Tibial nerve (tissue), 4 donors: Measurements from ENCODE around the gene SSTR4. TPM values are rescaled to one million over a fixed set of nuclear protein-coding genes. Genes with fewer than 3 reads are reported as not detected.
"Not testable (repeated sequence)": the region's sequence is repeated elsewhere in the genome, so short reads cannot be mapped to it uniquely, and the experiment has no call there.

ENCODE experiments used
- DNase-seq, 2 donors: peaks; one replicate each; pipeline ENCODE4 v3.0.0-alpha.2; 2019; ENCODE audit warnings: low spot score in 2 of 2
- H3K27ac ChIP-seq, 4 donors: fragments of 200-600 bp; sonication (generic) in 3 of 4; one replicate each; pipeline ENCODE4 v1.5.1; 2017 to 2019; ENCODE audit warnings: mild to moderate bottlenecking in 1 of 4
- H3K27me3 ChIP-seq, 2 donors: fragments of 200-600 bp; sonication (generic) in 1 of 2; one replicate each; pipeline versions ENCODE4 v1.5.1 to v1.6.0; 2017 to 2019
- H3K36me3 ChIP-seq, 3 donors: fragments of 200-600 bp; sonication (generic); one replicate each; pipeline ENCODE4 v1.5.1; 2018 to 2019
- H3K4me1 ChIP-seq, 4 donors: fragments of 200-600 bp; sonication (generic) in 3 of 4; one replicate each; pipeline ENCODE4 v1.5.1; 2017 to 2019
- H3K4me3 ChIP-seq, 4 donors: fragments of 200-600 bp; sonication (generic) in 3 of 4; one replicate each; pipeline ENCODE4 v1.5.1; 2017 to 2019; ENCODE audit warnings: mild to moderate bottlenecking in 1 of 4, moderate library complexity in 1 of 4
- H3K9me3 ChIP-seq, 4 donors: fragments of 200-600 bp; sonication (generic) in 3 of 4; one replicate each; pipeline ENCODE4 v1.5.1; 2017 to 2019
- EP300 ChIP-seq, 2 donors: sonication (generic); formaldehyde crosslinking; IDR thresholded peaks; one replicate each; pipeline ENCODE4 v1.6.1; 2017; ENCODE audit warnings: antibody characterized with exemption in 2 of 2, mild to moderate bottlenecking in 1 of 2
- POLR2A ChIP-seq, 2 donors: fragments of 450-650 bp; IDR thresholded peaks; one replicate each; pipeline ENCODE4 v1.6.1; 2017; ENCODE audit warnings: antibody characterized with exemption in 2 of 2, mild to moderate bottlenecking in 2 of 2, moderate library complexity in 2 of 2
- WGBS, 2 donors: methylation state at CpG; one replicate each; pipeline ENCODE4 v1.1.5; 2018; 5-methylcytosine and 5-hydroxymethylcytosine counted together
- total RNA-seq, 4 donors: library from RNA; depleted of rRNA; stranded (reverse); fragments of >200 nt; gene quantifications; one replicate each; pipeline ENCODE4 v1.1.0, GENCODE V29; 2016
- TF ChIP-seq, protein P1 (sequence below), 5 experiments: fragments of 200-600 bp in 3 of 5; fragments of 450-650 bp in 2 of 5; sonication (generic) in 3 of 5; IDR thresholded peaks; one replicate each; pipeline ENCODE4 v1.5.1; 2016 to 2019; ENCODE audit warnings: antibody characterized with exemption in 5 of 5, mild to moderate bottlenecking in 3 of 5, moderate library complexity in 2 of 5

Gene SSTR4
- total RNA-seq, 4 donors from 2014 or later, result not detected

DNA sequence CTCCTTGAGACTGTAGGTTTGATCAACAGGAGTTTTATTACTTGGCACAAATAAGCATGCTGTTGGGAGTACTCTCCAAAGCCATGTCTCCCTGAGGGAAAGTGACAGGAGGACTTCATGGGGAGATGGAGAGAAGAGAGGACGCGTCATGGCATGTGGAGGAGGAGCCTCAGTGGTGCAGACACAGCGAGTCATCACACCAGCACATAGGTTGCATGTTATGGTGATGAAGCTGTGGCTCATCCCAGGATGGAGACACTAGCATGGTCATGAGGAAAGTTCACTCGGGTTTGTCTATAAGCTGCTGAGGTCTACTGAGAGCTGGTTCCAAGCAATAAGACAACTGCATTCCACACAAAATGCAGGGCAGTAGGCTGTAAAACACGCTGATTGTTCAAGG lies 13.2 kb upstream of the SSTR4 start:
- DNase-seq, result no peak
- Histone ChIP-seq H3K27ac (no peak overlapping the region), H3K36me3 (no peaks in the 10 kb centered on the region), H3K9me3 (no peaks in the 10 kb centered on the region), H3K27me3 (no peaks in the 10 kb centered on the region), H3K4me3 (no peak overlapping the region), H3K4me1 (no peaks in the 10 kb centered on the region)
- 90 to 94% methylated on average over 5 of the region's 5 CpGs for WGBS, 2 donors
- TF ChIP-seq, protein P1, sequence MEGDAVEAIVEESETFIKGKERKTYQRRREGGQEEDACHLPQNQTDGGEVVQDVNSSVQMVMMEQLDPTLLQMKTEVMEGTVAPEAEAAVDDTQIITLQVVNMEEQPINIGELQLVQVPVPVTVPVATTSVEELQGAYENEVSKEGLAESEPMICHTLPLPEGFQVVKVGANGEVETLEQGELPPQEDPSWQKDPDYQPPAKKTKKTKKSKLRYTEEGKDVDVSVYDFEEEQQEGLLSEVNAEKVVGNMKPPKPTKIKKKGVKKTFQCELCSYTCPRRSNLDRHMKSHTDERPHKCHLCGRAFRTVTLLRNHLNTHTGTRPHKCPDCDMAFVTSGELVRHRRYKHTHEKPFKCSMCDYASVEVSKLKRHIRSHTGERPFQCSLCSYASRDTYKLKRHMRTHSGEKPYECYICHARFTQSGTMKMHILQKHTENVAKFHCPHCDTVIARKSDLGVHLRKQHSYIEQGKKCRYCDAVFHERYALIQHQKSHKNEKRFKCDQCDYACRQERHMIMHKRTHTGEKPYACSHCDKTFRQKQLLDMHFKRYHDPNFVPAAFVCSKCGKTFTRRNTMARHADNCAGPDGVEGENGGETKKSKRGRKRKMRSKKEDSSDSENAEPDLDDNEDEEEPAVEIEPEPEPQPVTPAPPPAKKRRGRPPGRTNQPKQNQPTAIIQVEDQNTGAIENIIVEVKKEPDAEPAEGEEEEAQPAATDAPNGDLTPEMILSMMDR (IDR thresholded peaks at IDR 0.05), result no peak
- no peak for TF ChIP-seq EP300 (IDR thresholded peaks at IDR 0.05)
- no peak for TF ChIP-seq POLR2A (IDR thresholded peaks at IDR 0.05)

GRCh38 chr20:23022849-23023248 lies 12.3 kb upstream of the SSTR4 start:
- Histone ChIP-seq H3K27me3 (no peaks in the 10 kb centered on the region), H3K9me3 (no peaks in the 10 kb centered on the region), H3K4me3 (no peak overlapping the region), H3K27ac (peak overlapping the region in 1 of 4 donors; percentile 8), H3K36me3 (no peaks in the 10 kb centered on the region), H3K4me1 (no peaks in the 10 kb centered on the region)
- DNase-seq, result no peak
- TF ChIP-seq EP300 (IDR thresholded peaks at IDR 0.05) (no peak), POLR2A (IDR thresholded peaks at IDR 0.05) (no peak)
- TF ChIP-seq, protein P1 (IDR thresholded peaks at IDR 0.05), result no peak
- WGBS, 2 donors, result 74 to 84% methylated on average over 4 of the region's 4 CpGs

DNA sequence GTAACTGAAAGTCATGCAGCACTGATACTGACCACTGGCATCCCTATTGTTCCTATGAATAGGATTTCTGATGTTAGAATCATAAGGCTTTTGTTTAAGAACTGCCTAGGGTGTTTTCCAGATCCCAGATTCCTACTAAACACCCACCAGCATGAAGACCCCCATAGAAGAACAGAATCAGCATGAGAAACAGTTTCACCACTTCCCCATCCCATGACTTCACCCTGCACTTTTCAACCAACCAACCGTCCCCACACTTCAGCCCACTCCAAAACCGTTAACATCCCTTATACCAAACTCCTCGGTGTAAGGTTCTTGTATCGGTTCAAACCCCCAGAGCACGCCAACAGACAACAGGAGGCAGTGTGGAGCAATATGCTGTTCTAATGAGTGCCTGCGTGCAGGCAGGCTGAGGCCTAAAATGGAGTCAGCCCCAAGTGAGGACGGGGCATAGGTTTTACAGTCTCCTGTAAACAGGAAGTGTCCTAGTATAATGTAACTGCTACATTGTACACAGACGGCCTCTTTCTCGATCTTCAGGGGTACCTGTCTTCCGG lies 11.4 kb upstream of the SSTR4 start:
- WGBS, 2 donors, result 74 to 77% methylated on average over 8 to 10 of the region's 10 CpGs
- no peak overlapping the region for H3K4me3 ChIP-seq
- no peaks in the 10 kb centered on the region for H3K27me3 ChIP-seq
- H3K27ac ChIP-seq, result peak overlapping the region in 1 of 4 donors; percentile 8
- no peaks in the 10 kb centered on the region for H3K9me3 ChIP-seq
- TF ChIP-seq, protein P1 (IDR thresholded peaks at IDR 0.05), result no peak
- TF ChIP-seq POLR2A (IDR thresholded peaks at IDR 0.05) (no peak), EP300 (IDR thresholded peaks at IDR 0.05) (no peak)
- no peaks in the 10 kb centered on the region for H3K4me1 ChIP-seq
- no peaks in the 10 kb centered on the region for H3K36me3 ChIP-seq
- no peak for DNase-seq

DNA sequence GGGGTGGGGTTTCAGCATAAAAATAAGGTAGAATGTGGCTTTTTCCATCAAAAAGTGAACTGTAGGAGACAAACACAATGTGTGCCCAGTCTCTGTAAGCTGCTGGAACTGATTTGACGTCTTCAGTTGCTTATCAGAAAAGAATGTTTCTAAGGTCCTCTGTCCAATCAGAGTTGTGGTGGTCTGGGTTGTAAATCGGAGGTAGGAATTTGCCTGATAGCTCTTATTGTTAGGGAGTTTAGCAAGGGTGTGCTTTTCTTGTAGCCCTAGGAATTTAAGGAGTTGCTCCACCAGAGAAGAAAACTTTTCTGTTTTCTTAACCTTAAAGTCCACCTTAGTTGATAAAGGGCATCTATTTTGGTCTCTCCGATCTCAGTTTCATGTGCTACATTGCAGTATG lies 10.4 kb upstream of the SSTR4 start:
- no peaks in the 10 kb centered on the region for H3K27me3 ChIP-seq
- H3K4me1 ChIP-seq, result no peaks in the 10 kb centered on the region
- no peaks in the 10 kb centered on the region for H3K9me3 ChIP-seq
- H3K36me3 ChIP-seq, result no peaks in the 10 kb centered on the region
- no peak for DNase-seq
- TF ChIP-seq EP300 (IDR thresholded peaks at IDR 0.05) (no peak), POLR2A (IDR thresholded peaks at IDR 0.05) (no peak)
- TF ChIP-seq, protein P1 (IDR thresholded peaks at IDR 0.05), result no peak
- 43 to 54% methylated on average over 3 of the region's 3 CpGs for WGBS, 2 donors
- H3K27ac ChIP-seq, result no peak overlapping the region
- no peak overlapping the region for H3K4me3 ChIP-seq

GRCh38 chr20:23025503-23025902 lies 9.6 kb upstream of the SSTR4 start:
- not testable (repeated sequence) for H3K4me1 ChIP-seq, H3K9me3 ChIP-seq, H3K4me3 ChIP-seq, H3K36me3 ChIP-seq, DNase-seq, H3K27me3 ChIP-seq, H3K27ac ChIP-seq
- peak in 1 of 2 donors; percentile 27 for TF ChIP-seq EP300 (IDR thresholded peaks at IDR 0.05)
- WGBS, 2 donors, result 80 to 89% methylated on average over 14 of the region's 14 CpGs

DNA sequence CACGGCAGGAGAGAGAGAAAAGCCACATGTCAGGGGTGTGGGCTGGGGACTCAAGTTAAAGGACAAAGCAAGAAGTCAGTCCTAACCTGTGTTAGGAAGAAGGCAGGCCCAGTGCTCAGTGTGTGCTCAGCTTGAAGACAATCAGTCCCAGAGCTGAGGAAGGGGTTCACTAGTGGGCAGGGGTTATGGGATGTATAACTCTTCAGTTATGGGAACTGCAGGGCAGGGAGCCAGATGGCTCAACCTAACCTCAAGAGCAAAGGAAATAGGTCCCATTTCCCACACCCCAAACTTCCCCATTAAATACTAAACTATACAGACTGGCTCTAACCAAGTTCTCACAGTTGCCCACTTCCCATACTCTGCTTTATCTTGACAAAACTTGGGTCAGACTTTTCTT lies 7.4 kb upstream of the SSTR4 start:
- WGBS, 2 donors, result 82 to 86% methylated on average over 1 of the region's 1 CpG
- Histone ChIP-seq H3K27ac (no peak overlapping the region), H3K36me3 (no peaks in the 10 kb centered on the region), H3K4me1 (no peaks in the 10 kb centered on the region), H3K27me3 (no peaks in the 10 kb centered on the region), H3K9me3 (no peaks in the 10 kb centered on the region), H3K4me3 (no peak overlapping the region)
- no peak for DNase-seq
- TF ChIP-seq EP300 (IDR thresholded peaks at IDR 0.05) (no peak), POLR2A (IDR thresholded peaks at IDR 0.05) (no peak)
- TF ChIP-seq, protein P1 (IDR thresholded peaks at IDR 0.05), result no peak
